H9 (cell line): ENCODE measurements around the gene AIG1. TPM values are rescaled to one million over a fixed set of nuclear protein-coding genes. Genes with fewer than 3 reads are reported as not detected.

ENCODE experiments used
- DNase-seq: peaks from one replicate; pipeline ENCODE4 v3.0.0-alpha.2; 2017
- H2AFZ ChIP-seq: one replicate; pipeline ENCODE4 v1.6.1; 2013; ENCODE audit warnings: mild to moderate bottlenecking, low read length, control low read depth, moderate library complexity
- H2AK5ac ChIP-seq: 2 replicates; pipeline ENCODE4 v1.6.1; 2013; ENCODE audit warnings: low read length, control low read depth, mixed read lengths; ENCODE audit not compliant: insufficient read length
- H2BK120ac ChIP-seq: one replicate; pipeline ENCODE4 v1.6.1; 2013; ENCODE audit warnings: low read depth, mild to moderate bottlenecking, low read length, control low read depth, inconsistent platforms; ENCODE audit not compliant: poor library complexity, severe bottlenecking
- H2BK12ac ChIP-seq: 2 replicates; pipeline ENCODE4 v1.6.1; 2013; ENCODE audit warnings: low read length, control low read depth, mixed read lengths, low read depth; ENCODE audit not compliant: insufficient read length
- H2BK15ac ChIP-seq: 2 replicates; pipeline ENCODE4 v1.6.1; 2013; ENCODE audit warnings: low read depth, low read length, control low read depth
- H2BK20ac ChIP-seq: one replicate; pipeline ENCODE4 v1.6.1; 2013; ENCODE audit warnings: low read depth, mild to moderate bottlenecking, low read length, control low read depth, inconsistent platforms; ENCODE audit not compliant: poor library complexity, severe bottlenecking
- H2BK5ac ChIP-seq: 2 replicates; pipeline ENCODE4 v1.6.1; 2013; ENCODE audit warnings: low read length, control low read depth, mixed read lengths; ENCODE audit not compliant: insufficient read length
- H3K14ac ChIP-seq: 2 replicates; pipeline ENCODE4 v1.6.1; 2013; ENCODE audit warnings: low read length, control low read depth; ENCODE audit not compliant: insufficient read depth
- H3K18ac ChIP-seq: 2 replicates; pipeline ENCODE4 v1.6.1; 2013; ENCODE audit warnings: low read depth, mild to moderate bottlenecking, mixed read lengths, low read length, control low read depth; ENCODE audit not compliant: insufficient read length
- H3K23ac ChIP-seq: 2 replicates; pipeline ENCODE4 v1.6.1; 2013; ENCODE audit warnings: low read length, control low read depth, mixed read lengths, low read depth; ENCODE audit not compliant: insufficient read length
- H3K23me2 ChIP-seq: 2 replicates; pipeline ENCODE4 v1.6.1; 2013; ENCODE audit warnings: low read depth, mild to moderate bottlenecking, mixed read lengths, low read length, control low read depth; ENCODE audit not compliant: insufficient read length, poor library complexity, severe bottlenecking
- H3K27ac ChIP-seq: 2 replicates; pipeline ENCODE4 v1.5.1; 2013; ENCODE audit warnings: low read length, control low read depth, mixed read lengths, low read depth; ENCODE audit not compliant: insufficient read length
- H3K27me3 ChIP-seq: 2 replicates; pipeline ENCODE4 v1.6.1; 2013; ENCODE audit warnings: low read length, control low read depth, inconsistent platforms; ENCODE audit not compliant: insufficient read depth
- H3K4ac ChIP-seq: 2 replicates; pipeline ENCODE4 v1.6.1; 2013; ENCODE audit warnings: low read depth, mild to moderate bottlenecking, control low read depth, inconsistent platforms, low read length, moderate library complexity
- H3K4me1 ChIP-seq: 2 replicates; pipeline ENCODE4 v1.6.1; 2013; ENCODE audit warnings: low read length, control low read depth, inconsistent platforms; ENCODE audit not compliant: insufficient read depth
- H3K4me2 ChIP-seq: 2 replicates; pipeline ENCODE4 v1.6.1; 2013; ENCODE audit warnings: low read length, control low read depth, mixed read lengths; ENCODE audit not compliant: insufficient read length, insufficient read depth
- H3K56ac ChIP-seq: 2 replicates; pipeline ENCODE4 v1.6.1; 2013; ENCODE audit warnings: low read depth, mild to moderate bottlenecking, mixed read lengths, low read length, control low read depth; ENCODE audit not compliant: insufficient read length
- H3K79me1 ChIP-seq: 2 replicates; pipeline ENCODE4 v1.6.1; 2013; ENCODE audit warnings: low read depth, mild to moderate bottlenecking, moderate library complexity, low read length, control low read depth, inconsistent platforms; ENCODE audit not compliant: insufficient read depth, poor library complexity, severe bottlenecking
- H3K79me2 ChIP-seq: 2 replicates; pipeline ENCODE4 v1.6.1; 2013; ENCODE audit warnings: low read length, control low read depth, inconsistent platforms; ENCODE audit not compliant: insufficient read depth
- H3K9ac ChIP-seq: 2 replicates; pipeline ENCODE4 v1.6.1; 2013; ENCODE audit warnings: low read length, control low read depth, mixed read lengths; ENCODE audit not compliant: insufficient read length; ENCODE audit errors: extremely low read depth
- H3K9me3 ChIP-seq: one replicate; pipeline ENCODE4 v1.6.1; 2013; ENCODE audit warnings: low read depth, low read length, inconsistent platforms; ENCODE audit not compliant: control insufficient read depth
- H3T11ph ChIP-seq: one replicate; pipeline ENCODE4 v1.6.1; 2013; ENCODE audit warnings: mild to moderate bottlenecking, low read length, control low read depth, inconsistent platforms
- H4K20me1 ChIP-seq: one replicate; pipeline ENCODE4 v1.6.1; 2013; ENCODE audit not compliant: control insufficient read depth, insufficient read length, insufficient read depth
- H4K5ac ChIP-seq: 2 replicates; pipeline ENCODE4 v1.6.1; 2013; ENCODE audit warnings: low read depth, mild to moderate bottlenecking, mixed read lengths, low read length, control low read depth; ENCODE audit not compliant: insufficient read length
- H4K8ac ChIP-seq: replicated peaks from 2 replicates; pipeline ENCODE4 v1.6.1; 2013; ENCODE audit warnings: low read length, control low read depth, mixed read lengths, low read depth; ENCODE audit not compliant: insufficient read length
- H4K91ac ChIP-seq: 2 replicates; pipeline ENCODE4 v1.6.1; 2013; ENCODE audit warnings: low read depth, mild to moderate bottlenecking, moderate library complexity, mixed read lengths, low read length, control low read depth; ENCODE audit not compliant: insufficient read length
- H3K27ac Mint-ChIP-seq, 3 experiments: 2 replicates in 2 of 3; 3 replicates in 1 of 3; pipeline ENCODE4 v1.8.0; 2020 to 2021; ENCODE audit warnings: mixed read lengths in 3 of 3, mild to moderate bottlenecking in 1 of 3, moderate library complexity in 1 of 3
- H3K27me3 Mint-ChIP-seq: 2 replicates; pipeline ENCODE4 v1.8.0; 2021; ENCODE audit warnings: low read depth, mild to moderate bottlenecking, moderate library complexity, mixed read lengths
- H3K36me3 Mint-ChIP-seq, 3 experiments: 2 replicates in 2 of 3; 3 replicates in 1 of 3; pipeline ENCODE4 v1.8.0; 2020 to 2021; ENCODE audit warnings: low read depth in 3 of 3, mixed read lengths in 3 of 3; ENCODE audit not compliant: insufficient read depth in 1 of 3
- H3K4me1 Mint-ChIP-seq, 2 experiments: 2 replicates each; pipeline ENCODE4 v1.8.0; 2020; ENCODE audit warnings: mixed read lengths in 2 of 2
- H3K4me3 Mint-ChIP-seq, 2 experiments: 2 replicates in 1 of 2; 3 replicates in 1 of 2; pipeline ENCODE4 v1.8.0; 2020 to 2021; ENCODE audit warnings: mild to moderate bottlenecking in 2 of 2, mixed read lengths in 2 of 2, moderate library complexity in 1 of 2
- H3K9me3 Mint-ChIP-seq, 2 experiments: 2 replicates in 1 of 2; 3 replicates in 1 of 2; pipeline ENCODE4 v1.8.0; 2020; ENCODE audit warnings: mild to moderate bottlenecking in 2 of 2, mixed read lengths in 2 of 2, moderate library complexity in 1 of 2
- CTCF ChIP-seq: fragments of 200-600 bp; sonication (generic); conservative IDR thresholded peaks from 3 replicates; pipeline ENCODE4 v1.8.0; 2021; ENCODE audit warnings: antibody characterized with exemption, mild to moderate bottlenecking
- WGBS: extraction: QIAGEN DNeasy Blood & Tissue Kit; methylation state at CpG from one replicate; pipeline ENCODE4 v1.1.7; 2013; ENCODE audit warnings: missing lambda C conversion rate, low lambda C conversion rate, mixed read lengths; ENCODE audit not compliant: insufficient read length; ENCODE audit errors: extremely low coverage; 5-methylcytosine and 5-hydroxymethylcytosine counted together
- total RNA-seq: library from RNA; stranded (reverse); gene quantifications from 2 replicates; pipeline ENCODE4 v1.2.1, GENCODE V29; 2021

AIG1 gene
- total RNA-seq, 1 experiment from 2014 or later = 44.6 TPM

GRCh38 chr6:143087856-143088255 lies 27.2 kb downstream of the AIG1 start:
- Histone ChIP-seq H3K18ac (no peak overlapping the region), H4K8ac (no peak overlapping the region), H2BK20ac (no peak overlapping the region), H3K14ac (no peak overlapping the region), H4K91ac (no peak overlapping the region), H3K9me3 (no peaks in the 10 kb centered on the region), H3K4me1 (no peaks in the 10 kb centered on the region), H3K23me2 (no peaks in the 10 kb centered on the region), H3K56ac (no peak overlapping the region), H2AFZ (no peak overlapping the region), H2AK5ac (no peak overlapping the region), H2BK15ac (no peak overlapping the region), H3K23ac (no peak overlapping the region), H3K79me2 (no peaks in the 10 kb centered on the region), H4K20me1 (no peaks in the 10 kb centered on the region), H2BK120ac (no peak overlapping the region), H3K79me1 (no peaks in the 10 kb centered on the region), H3K4me2 (no peak overlapping the region), H3K9ac (no peak overlapping the region), H3K27ac (no peak overlapping the region), H3K27me3 (no peaks in the 10 kb centered on the region), H3T11ph (no peak overlapping the region), H2BK5ac (no peak overlapping the region), H4K5ac (no peak overlapping the region), H3K4ac (no peak overlapping the region), H2BK12ac (no peak overlapping the region)
- TF ChIP-seq CTCF = no peak
- DNase-seq = no peak
- Mint-ChIP-seq H3K4me1 (peaks cover 0 to 4% of the 10 kb centered on the region in 2 experiments; a peak in 2 of 4 replicates), H3K4me3 (no peak overlapping the region), H3K36me3 (no peaks in the 10 kb centered on the region; a peak in 1 of 7 replicates), H3K27me3 (no peaks in the 10 kb centered on the region), H3K9me3 (no peaks in the 10 kb centered on the region), H3K27ac (no peak overlapping the region)
- no CpG with 5 or more reads among the region's 2 CpGs for WGBS
